ENCODE measurements around the gene DPYD.

The DPYD gene

DNA sequence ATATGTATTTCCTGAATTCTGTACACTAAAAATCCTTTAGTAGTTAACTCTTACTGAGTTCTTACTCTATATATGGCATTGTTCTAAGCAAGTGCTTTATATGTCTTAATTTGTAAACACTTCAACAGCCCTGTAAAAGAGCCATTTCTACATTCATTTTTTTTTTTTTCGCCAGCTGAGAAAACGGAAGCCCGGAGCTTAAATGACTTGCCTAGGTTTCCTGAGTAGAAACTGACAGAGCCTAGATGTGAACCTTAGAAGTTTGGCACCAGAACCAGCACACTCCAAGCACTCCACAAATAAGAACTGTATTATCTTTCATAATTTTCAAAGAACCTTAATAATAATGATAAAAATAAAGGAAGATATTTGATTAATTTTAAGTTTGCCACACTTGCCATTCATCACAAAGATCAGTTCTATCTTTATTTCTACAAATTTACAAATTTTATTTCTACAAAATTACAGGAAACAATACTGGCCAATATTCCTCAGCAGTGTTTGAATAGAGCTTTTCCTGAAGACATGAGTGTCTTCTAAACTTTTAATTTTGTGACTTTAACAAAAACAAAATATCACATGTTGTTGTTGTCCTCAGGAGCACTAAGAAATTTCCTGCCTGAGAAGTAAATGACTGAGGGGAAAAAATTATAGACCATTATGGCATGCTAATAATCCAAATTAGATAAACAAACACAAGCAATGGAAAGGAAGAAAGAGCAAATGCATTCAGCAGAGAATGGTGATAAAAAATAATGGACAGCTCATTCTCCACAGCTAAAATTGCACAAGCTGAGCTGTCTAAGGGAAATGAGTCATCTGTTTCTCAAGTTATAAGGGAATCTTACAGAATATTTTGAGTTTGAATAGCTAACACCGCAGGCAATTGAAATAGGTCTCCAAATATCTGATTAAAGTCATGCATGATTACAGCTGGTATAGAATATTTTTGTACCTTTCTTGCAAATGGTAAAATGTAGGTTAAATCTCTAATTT is 71.2 kb downstream of the DPYD start:
- peak; percentile 23 for DNase-seq
- in situ Hi-C loops (cut with MboI; ENCODE audit: low pct_unique_long_range_greater_than_20kb, low sequenced_read_pairs), result no loop called here

GRCh38 chr1:97845805-97846204 is 75.0 kb downstream of the DPYD start:
- in situ Hi-C loops (cut with MboI; ENCODE audit: low pct_unique_long_range_greater_than_20kb, low sequenced_read_pairs), result no loop called here
- DNase-seq, result no peak

GRCh38 chr1:97844552-97845089 is 76.2 kb downstream of the DPYD start:
- DNase-seq, result no peak
- in situ Hi-C loops (cut with MboI; ENCODE audit: low pct_unique_long_range_greater_than_20kb, low sequenced_read_pairs), result no loop called here

GRCh38 chr1:97841338-97841737 is 79.5 kb downstream of the DPYD start:
- in situ Hi-C loops (cut with MboI; ENCODE audit: low pct_unique_long_range_greater_than_20kb, low sequenced_read_pairs), result no loop called here
- DNase-seq, result no peak

DNA sequence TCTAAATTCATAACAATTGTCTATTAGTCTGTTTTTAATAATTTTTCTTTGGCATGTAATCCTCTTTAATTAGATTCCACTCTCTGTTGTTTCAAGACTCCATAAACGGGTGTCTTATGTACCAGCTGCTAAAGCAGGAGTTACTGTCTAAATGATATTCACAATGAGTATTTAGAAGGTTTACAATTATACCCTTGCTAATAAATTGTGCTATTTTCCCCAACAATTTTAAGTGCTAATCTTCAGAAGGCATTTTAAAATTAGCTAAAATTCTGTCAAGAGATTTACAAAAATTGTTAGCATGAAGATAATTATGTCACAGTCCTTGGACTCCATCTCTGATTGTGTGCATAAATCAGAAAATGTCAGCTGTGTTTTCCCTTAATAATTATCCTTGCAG is 83.7 kb downstream of the DPYD start:
- DNase-seq, result no peak
- in situ Hi-C loops (cut with MboI; ENCODE audit: low pct_unique_long_range_greater_than_20kb, low sequenced_read_pairs), result no loop called here

DNA sequence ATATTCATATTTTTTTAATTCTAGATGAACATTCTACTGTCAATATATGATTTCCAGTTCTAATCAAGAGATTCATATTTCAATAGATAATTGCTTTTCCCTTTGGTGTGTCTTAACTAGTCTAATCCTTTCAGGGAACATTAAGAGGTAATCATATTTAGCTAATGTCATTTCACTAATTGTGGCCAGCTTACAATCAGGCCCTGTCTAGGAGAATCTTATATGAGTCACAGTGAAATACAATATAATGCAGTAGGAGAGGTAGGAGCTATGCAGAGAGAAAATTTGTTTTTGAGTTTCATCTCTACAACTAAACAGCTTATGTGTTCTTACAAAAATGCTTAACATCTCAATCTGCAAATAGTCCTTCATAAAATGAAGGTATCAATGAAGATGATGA is 85.9 kb downstream of the DPYD start:
- no peak for DNase-seq
- in situ Hi-C loops (cut with MboI; ENCODE audit: low pct_unique_long_range_greater_than_20kb, low sequenced_read_pairs), result no loop called here

GRCh38 chr1:97833881-97834280 is 87.0 kb downstream of the DPYD start:
- no peak for DNase-seq
- in situ Hi-C loops (cut with MboI; ENCODE audit: low pct_unique_long_range_greater_than_20kb, low sequenced_read_pairs), result no loop called here

DNA sequence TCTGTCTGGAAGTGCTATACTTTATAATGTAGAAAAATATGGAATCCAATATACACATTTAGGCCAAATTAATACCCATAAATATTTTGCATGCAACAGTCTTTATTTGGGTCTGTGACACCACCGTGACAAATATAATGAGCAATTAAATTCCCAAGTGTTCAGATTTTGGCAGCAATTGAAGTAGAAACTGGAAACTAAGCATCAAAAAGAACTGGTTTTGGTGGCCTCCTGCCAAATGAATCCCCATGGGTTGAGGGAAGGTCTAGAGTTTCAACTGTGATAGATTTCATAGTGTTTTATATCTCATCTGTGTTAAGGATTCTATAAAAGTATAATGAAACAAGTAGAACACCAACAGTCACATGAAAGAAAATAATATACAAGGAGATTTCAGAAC is 88.4 kb downstream of the DPYD start:
- no peak for DNase-seq
- in situ Hi-C loops (cut with MboI; ENCODE audit: low pct_unique_long_range_greater_than_20kb, low sequenced_read_pairs), result no loop called here

DNA sequence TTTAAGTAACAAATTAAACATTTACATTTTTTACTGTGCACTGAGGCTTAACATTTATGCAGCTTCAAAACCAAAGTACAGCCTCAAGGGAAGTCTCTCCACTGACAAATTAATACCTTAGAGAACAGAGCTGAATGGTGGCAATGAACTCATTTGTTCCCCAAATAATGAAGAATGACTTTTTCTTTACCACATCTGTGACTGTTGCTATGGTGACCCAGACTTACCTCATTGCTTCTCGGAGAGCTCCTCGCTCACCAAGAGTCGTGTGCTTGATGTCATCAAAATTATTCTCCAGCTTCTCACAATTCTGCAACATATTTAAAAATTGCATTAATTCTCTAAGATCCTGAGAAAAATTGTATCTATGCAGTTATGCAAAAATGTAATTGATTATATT is 92.9 kb downstream of the DPYD start:
- in situ Hi-C loops (cut with MboI; ENCODE audit: low pct_unique_long_range_greater_than_20kb, low sequenced_read_pairs), result no loop called here
- DNase-seq, result no peak

DNA sequence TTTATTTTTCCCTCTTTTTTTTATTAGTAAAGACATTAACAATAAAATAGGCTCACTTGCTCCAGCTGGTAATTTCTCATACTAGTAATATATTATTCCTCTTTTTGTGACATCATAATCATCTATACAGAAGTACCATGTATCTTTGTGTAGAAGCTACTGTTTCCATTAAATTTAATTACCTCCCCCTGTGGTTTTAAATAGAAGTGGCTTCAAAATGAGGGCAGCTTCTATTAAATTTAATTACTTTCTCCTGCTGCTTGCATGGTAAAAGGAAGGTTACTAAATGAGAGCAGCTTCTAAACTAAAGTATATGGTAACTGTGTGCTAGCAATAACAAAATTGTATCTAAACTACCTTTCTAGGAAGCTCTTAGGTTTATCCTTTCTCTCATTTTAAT is 94.0 kb downstream of the DPYD start:
- DNase-seq, result no peak
- in situ Hi-C loops (cut with MboI; ENCODE audit: low pct_unique_long_range_greater_than_20kb, low sequenced_read_pairs), result no loop called here

GRCh38 chr1:97824624-97825023 is 96.2 kb downstream of the DPYD start:
- in situ Hi-C loops (cut with MboI; ENCODE audit: low pct_unique_long_range_greater_than_20kb, low sequenced_read_pairs), result no loop called here
- no peak for DNase-seq

GRCh38 chr1:97824200-97824599 is 96.6 kb downstream of the DPYD start:
- no peak for DNase-seq
- in situ Hi-C loops (cut with MboI; ENCODE audit: low pct_unique_long_range_greater_than_20kb, low sequenced_read_pairs), result no loop called here

GRCh38 chr1:97820470-97821188 is 100.2 kb downstream of the DPYD start:
- in situ Hi-C loops (cut with MboI; ENCODE audit: low pct_unique_long_range_greater_than_20kb, low sequenced_read_pairs), result no loop called here
- peak; percentile 40 for DNase-seq

GRCh38 chr1:97816927-97817326 is 103.9 kb downstream of the DPYD start:
- no peak for DNase-seq
- in situ Hi-C loops (cut with MboI; ENCODE audit: low pct_unique_long_range_greater_than_20kb, low sequenced_read_pairs), result no loop called here

DNA sequence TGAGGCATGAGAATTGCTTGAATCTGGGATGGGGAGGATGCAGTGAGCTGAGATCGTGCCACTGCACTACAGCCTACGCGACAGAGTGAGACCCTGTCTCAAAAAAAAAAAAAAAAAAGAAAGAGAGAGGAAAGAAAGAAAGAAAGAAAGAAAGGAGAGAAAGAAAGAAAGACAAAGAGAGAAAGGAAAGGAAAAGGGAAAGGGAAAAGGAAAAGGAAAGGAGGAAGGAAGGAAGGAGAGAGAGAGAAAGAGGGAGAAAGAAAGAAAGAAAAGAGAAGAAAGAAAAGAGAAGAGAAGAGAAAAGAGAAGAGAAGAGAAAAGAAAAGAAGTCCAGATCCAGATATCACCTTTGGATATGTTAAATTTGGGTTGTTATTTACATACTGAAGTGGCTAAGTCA is 106.0 kb downstream of the DPYD start:
- no peak for DNase-seq
- in situ Hi-C loops (cut with MboI; ENCODE audit: low pct_unique_long_range_greater_than_20kb, low sequenced_read_pairs), result no loop called here

DNA sequence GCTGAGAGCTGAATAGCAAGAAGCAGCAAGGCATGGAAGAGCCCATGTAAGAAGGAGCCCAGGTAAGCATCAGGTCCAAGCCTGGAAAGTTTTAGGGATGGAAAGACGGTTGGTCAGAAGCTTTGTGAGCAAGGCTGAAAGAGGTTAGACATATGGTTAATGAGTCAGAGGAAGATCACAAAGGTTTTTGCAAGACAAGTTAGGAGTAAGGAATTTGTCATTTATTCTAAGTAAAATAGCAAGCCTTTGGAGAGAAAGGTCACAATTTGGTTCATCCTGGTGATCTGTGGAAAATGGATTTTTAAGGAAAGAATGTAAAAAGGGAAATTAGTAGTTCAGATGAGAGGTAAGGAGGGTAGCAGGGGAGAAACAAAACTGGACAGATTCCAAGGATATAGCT is 106.7 kb downstream of the DPYD start:
- in situ Hi-C loops (cut with MboI; ENCODE audit: low pct_unique_long_range_greater_than_20kb, low sequenced_read_pairs), result no loop called here
- no peak for DNase-seq

DNA sequence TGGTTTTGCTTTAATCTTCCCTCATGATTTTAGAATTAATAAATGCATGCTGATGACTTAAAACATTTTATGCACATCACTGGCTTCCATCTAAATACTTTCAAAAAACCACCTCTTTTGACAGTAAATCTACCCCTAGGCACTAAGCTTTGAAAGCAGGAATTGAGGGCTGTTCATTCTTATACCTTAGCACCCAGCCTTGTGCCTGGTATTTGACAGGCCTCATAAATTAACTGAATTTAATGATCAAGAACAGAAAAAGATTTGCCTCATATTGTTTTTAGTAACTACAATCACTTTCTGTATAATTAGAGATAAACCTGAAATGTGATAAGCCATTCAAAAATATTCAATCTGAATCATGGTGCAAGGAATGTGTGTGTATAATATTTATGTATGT is 108.8 kb downstream of the DPYD start:
- in situ Hi-C loops (cut with MboI; ENCODE audit: low pct_unique_long_range_greater_than_20kb, low sequenced_read_pairs), result no loop called here
- no peak for DNase-seq

DNA sequence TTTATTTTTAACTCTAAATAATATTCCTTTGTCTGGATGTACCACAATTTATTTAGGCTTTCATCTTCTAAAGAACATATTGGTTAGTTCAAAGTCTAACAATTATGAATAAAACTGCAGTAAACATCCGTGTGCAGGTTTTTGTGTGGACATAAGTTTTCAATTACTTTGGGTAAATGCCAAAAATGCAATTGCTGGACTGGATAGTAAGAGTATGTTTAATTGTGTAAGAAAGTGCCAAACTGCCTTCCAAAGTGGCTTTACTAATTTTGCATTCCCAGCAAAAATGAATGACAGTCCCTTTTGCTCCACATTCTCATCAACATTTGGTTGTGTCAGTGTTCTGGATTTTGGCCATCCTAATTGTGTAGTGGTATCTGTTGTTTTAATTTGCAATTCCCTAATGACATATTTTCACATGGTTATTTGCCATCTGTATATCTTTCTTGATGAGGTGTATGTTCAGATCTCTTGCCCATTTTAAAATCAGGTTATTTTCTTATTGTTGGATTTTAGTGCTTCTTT is 113.8 kb downstream of the DPYD start:
- DNase-seq, result no peak
- in situ Hi-C loops (cut with MboI; ENCODE audit: low pct_unique_long_range_greater_than_20kb, low sequenced_read_pairs), result no loop called here

GRCh38 chr1:97806326-97806725 is 114.5 kb downstream of the DPYD start:
- no peak for DNase-seq
- in situ Hi-C loops (cut with MboI; ENCODE audit: low pct_unique_long_range_greater_than_20kb, low sequenced_read_pairs), result no loop called here

GRCh38 chr1:97805093-97805492 is 115.7 kb downstream of the DPYD start:
- DNase-seq, result no peak
- in situ Hi-C loops (cut with MboI; ENCODE audit: low pct_unique_long_range_greater_than_20kb, low sequenced_read_pairs), result no loop called here
